HepG2 (cell line): ENCODE results near the gene DARS2. TPM values are rescaled to one million over a fixed set of nuclear protein-coding genes. Genes with fewer than 3 reads are reported as not detected.

Source experiments
- ATAC-seq: fragments of 200-7000 bp; cut with Tn5 transposase; 3 replicates; pipeline ENCODE4 v1.9.1; 2020; ENCODE audit warnings: mild to moderate bottlenecking, moderate library complexity
- BruUV-seq: library from RNA; stranded (reverse); fragments of 400-500 nt; replicated peaks from 2 replicates; lab custom pipeline; 2021; lab: Mats Ljungman, UMichigan
- CTCF ChIA-PET: fragments of 300-600 bp; formaldehyde crosslinking; extraction: SDS; loops from one replicate; lab custom pipeline; 2021; ENCODE audit warnings: low total read pairs, inconsistent platforms, low intra/inter-chr PET ratio; lab: Yijun Ruan, JAX
- POLR2A ChIA-PET: fragments of 350-600 bp; sonication (Branson Sonifier 250); formaldehyde crosslinking; loops from one replicate; lab custom pipeline; 2020; ENCODE audit warnings: antibody characterized with exemption, inconsistent platforms; lab: Yijun Ruan, JAX
- DNase-seq: peaks from one replicate; pipeline ENCODE4 v3.0.0-alpha.2; 2015; ENCODE audit warnings: low spot score
- FAIRE-seq: peaks from 3 replicates; lab custom pipeline; 2011; peaks lifted over from hg19 to GRCh38; lab: Jason Lieb, UNC
- H2AFZ ChIP-seq: one replicate; pipeline ENCODE4 v1.6.1; 2011; ENCODE audit warnings: low read length, inconsistent platforms
- H3K27ac ChIP-seq: fragments of 300-600 bp; 3 replicates; pipeline ENCODE4 v1.8.0; 2011; ENCODE audit warnings: mixed run types, mild to moderate bottlenecking, mixed read lengths, low read length, inconsistent platforms; ENCODE audit not compliant: insufficient read depth; ENCODE audit errors: extremely low read length
- H3K27me3 ChIP-seq, 2 experiments: fragments of 200-600 bp in 1 of 2; 2 replicates in 1 of 2; 3 replicates in 1 of 2; pipeline versions ENCODE4 v1.6.0 to v1.8.0; 2011; ENCODE audit warnings: low read length in 2 of 2, mild to moderate bottlenecking in 2 of 2, moderate library complexity in 2 of 2, inconsistent platforms in 1 of 2; ENCODE audit not compliant: insufficient read depth in 2 of 2, control insufficient read depth in 1 of 2
- H3K36me3 ChIP-seq, 2 experiments: fragments of 200-600 bp in 1 of 2; replicated peaks in 1 of 2; 2 replicates in 1 of 2; 3 replicates in 1 of 2; pipeline versions ENCODE4 v1.5.1 to v1.8.0; 2011; ENCODE audit warnings: low read length in 2 of 2, inconsistent platforms in 1 of 2; ENCODE audit not compliant: insufficient read depth in 2 of 2, control insufficient read depth in 1 of 2
- H3K4me1 ChIP-seq: 2 replicates; pipeline ENCODE4 v1.5.1; 2012; ENCODE audit warnings: low read length, inconsistent platforms; ENCODE audit not compliant: insufficient read depth
- H3K4me2 ChIP-seq: 2 replicates; pipeline ENCODE4 v1.6.0; 2011; ENCODE audit warnings: low read depth, low read length, inconsistent platforms
- H3K4me3 ChIP-seq, 3 experiments: fragments of 200-600 bp in 1 of 3; sonication (generic), shearing (Covaris generic) in 1 of 3; replicated peaks in 1 of 3; 2 replicates each; pipeline ENCODE4 v1.5.1; 2011 to 2016; ENCODE audit warnings: low read length in 3 of 3, inconsistent platforms in 2 of 3, low read depth in 2 of 3, mild to moderate bottlenecking in 2 of 3, control low read depth in 1 of 3, mixed read lengths in 1 of 3; ENCODE audit not compliant: insufficient read depth in 1 of 3
- H3K79me2 ChIP-seq: one replicate; pipeline ENCODE4 v1.6.1; 2011; ENCODE audit warnings: low read length, inconsistent platforms; ENCODE audit not compliant: insufficient read depth
- H3K9ac ChIP-seq: 2 replicates; pipeline ENCODE4 v1.6.0; 2011; ENCODE audit warnings: mild to moderate bottlenecking, low read depth, low read length, inconsistent platforms; ENCODE audit not compliant: insufficient read depth
- H3K9me3 ChIP-seq: 2 replicates; pipeline ENCODE4 v1.5.1; 2012; ENCODE audit warnings: mild to moderate bottlenecking, low read length
- H4K20me1 ChIP-seq: 2 replicates; pipeline ENCODE4 v1.6.0; 2011; ENCODE audit warnings: inconsistent platforms, mild to moderate bottlenecking, low read length, moderate library complexity; ENCODE audit not compliant: insufficient read depth
- CENPBD1 ChIP-seq: sonication (generic); formaldehyde crosslinking; IDR thresholded peaks from 2 replicates; pipeline ENCODE4 v1.8.0; 2022; ENCODE audit warnings: missing genetic modification reagents, low read depth, mild to moderate bottlenecking, borderline replicate concordance
- EHMT2 ChIP-seq: fragments of 200-600 bp; sonication (generic); IDR thresholded peaks from 2 replicates; pipeline ENCODE4 v1.7.0; 2017; ENCODE audit warnings: antibody characterized with exemption, low read depth, low read length, borderline replicate concordance
- GPBP1L1 ChIP-seq: sonication (generic); formaldehyde crosslinking; IDR thresholded peaks from 2 replicates; pipeline ENCODE4 v1.5.0; 2020; ENCODE audit warnings: mild to moderate bottlenecking, missing genetic modification reagents
- GRHL1 ChIP-seq: sonication (generic); formaldehyde crosslinking; conservative IDR thresholded peaks from 2 replicates; pipeline ENCODE4 v1.8.0; 2022; ENCODE audit warnings: missing genetic modification reagents
- HNRNPK ChIP-seq: fragments of 200-400 bp; formaldehyde crosslinking; IDR thresholded peaks from 2 replicates; pipeline ENCODE4 v1.6.1; 2018; ENCODE audit warnings: low read length, low read depth, moderate library complexity, mild to moderate bottlenecking; ENCODE audit not compliant: poor library complexity, severe bottlenecking
- POGK ChIP-seq: sonication (generic); formaldehyde crosslinking; conservative IDR thresholded peaks from 2 replicates; pipeline ENCODE4 v1.8.0; 2022; ENCODE audit warnings: mild to moderate bottlenecking, moderate library complexity, missing genetic modification reagents
- TFDP2 ChIP-seq: sonication (generic); formaldehyde crosslinking; IDR thresholded peaks from 2 replicates; pipeline ENCODE4 v1.4.0; 2020; ENCODE audit warnings: missing genetic modification reagents
- ZBTB7B ChIP-seq: sonication (generic); formaldehyde crosslinking; IDR thresholded peaks from 2 replicates; pipeline ENCODE4 v1.4.0; 2020; ENCODE audit warnings: missing genetic modification reagents
- ZNF136 ChIP-seq: sonication (generic); formaldehyde crosslinking; IDR thresholded peaks from 2 replicates; pipeline ENCODE4 v1.8.1; 2022; ENCODE audit warnings: low read depth, mild to moderate bottlenecking, moderate library complexity, missing genetic modification reagents
- ZNF230 ChIP-seq: sonication (generic); formaldehyde crosslinking; IDR thresholded peaks from 2 replicates; pipeline ENCODE4 v1.4.0; 2020; ENCODE audit warnings: mild to moderate bottlenecking, missing genetic modification reagents
- ZNF430 ChIP-seq: sonication (generic); formaldehyde crosslinking; IDR thresholded peaks from 2 replicates; pipeline ENCODE4 v1.9.0; 2021; ENCODE audit warnings: mild to moderate bottlenecking, missing genetic modification reagents
- ZNF496 ChIP-seq: sonication (generic); formaldehyde crosslinking; IDR thresholded peaks from 2 replicates; pipeline ENCODE4 v1.8.1; 2023; ENCODE audit warnings: mild to moderate bottlenecking, moderate library complexity, missing genetic modification reagents; ENCODE audit not compliant: insufficient replicate concordance
- ZNF543 ChIP-seq: sonication (generic); formaldehyde crosslinking; IDR thresholded peaks from 2 replicates; pipeline ENCODE4 v1.4.0; 2020; ENCODE audit warnings: mild to moderate bottlenecking, missing genetic modification reagents
- ZNF850 ChIP-seq: sonication (generic); formaldehyde crosslinking; conservative IDR thresholded peaks from 2 replicates; pipeline ENCODE4 v1.9.0; 2021; ENCODE audit warnings: mild to moderate bottlenecking, missing genetic modification reagents
- WGBS: methylation state at CpG from one replicate; pipeline ENCODE4 v1.1.6; 2017; ENCODE audit warnings: low lambda C conversion rate; 5-methylcytosine and 5-hydroxymethylcytosine counted together
- in situ Hi-C: cut with HindIII; loops from 2 replicates; pipeline ENCODE4 v1.10.0; 2017; ENCODE audit warnings: low pct_unique_long_range_greater_than_20kb; ENCODE audit not compliant: extremely low pct_ligation_motif_present
- intact Hi-C: fragments of 100-400 bp; cut with micrococcal nuclease; formaldehyde crosslinking; loops from one replicate; pipeline ENCODE4 v1.10.0; 2022; ENCODE audit not compliant: unreplicated experiment
- polyA plus RNA-seq, 8 experiments: library from polyadenylated mRNA; depleted of rRNA in 3 of 8; stranded (reverse) in 7 of 8; unstranded in 1 of 8; fragments of >200 nt; fragmentation: Illumina TruSeq in 4 of 8; extraction: Trizol in 4 of 8; gene quantifications; 2 replicates each; pipeline versions ENCODE4 v1.2.1 to v1.2.3, GENCODE V29; 2011 to 2016; ENCODE audit warnings: low read depth in 4 of 8, missing spikeins in 1 of 8, mixed read lengths in 1 of 8; ENCODE audit not compliant: insufficient read depth in 1 of 8
- total RNA-seq, 5 experiments: library from RNA; depleted of rRNA; stranded (reverse); fragments of >200 nt; fragmentation: Illumina TruSeq; extraction: Trizol; gene quantifications; 2 replicates each; pipeline ENCODE4 v1.2.3, GENCODE V29; 2016; ENCODE audit warnings: low read depth in 1 of 5
- TF ChIP-seq, protein P1 (sequence below): sonication (generic); formaldehyde crosslinking; IDR thresholded peaks from 2 replicates; pipeline ENCODE4 v1.4.0; 2020; ENCODE audit warnings: missing genetic modification reagents, mild to moderate bottlenecking, borderline replicate concordance

The DARS2 gene
- total and polyA plus RNA-seq, 2 of the 13 experiments (the other 11 are each of a cell fraction or from before 2014, with no cell fraction given), result 17.6 to 27.7 TPM

- no peak for FAIRE-seq
- TF ChIP-seq ZNF850 (CRISPR knock-in tag) (no peak), EHMT2 (no peak), GRHL1 (no peak), POGK (no peak), ZNF543 (no peak), ZNF230 (CRISPR knock-in tag) (no peak), CENPBD1 (CRISPR knock-in tag) (no peak), ZNF496 (no peak), ZBTB7B (CRISPR knock-in tag) (no peak), GPBP1L1 (no peak), ZNF430 (CRISPR knock-in tag) (no peak), HNRNPK (no peak), TFDP2 (CRISPR knock-in tag) (no peak), ZNF136 (no peak)
- TF ChIP-seq, protein P1, sequence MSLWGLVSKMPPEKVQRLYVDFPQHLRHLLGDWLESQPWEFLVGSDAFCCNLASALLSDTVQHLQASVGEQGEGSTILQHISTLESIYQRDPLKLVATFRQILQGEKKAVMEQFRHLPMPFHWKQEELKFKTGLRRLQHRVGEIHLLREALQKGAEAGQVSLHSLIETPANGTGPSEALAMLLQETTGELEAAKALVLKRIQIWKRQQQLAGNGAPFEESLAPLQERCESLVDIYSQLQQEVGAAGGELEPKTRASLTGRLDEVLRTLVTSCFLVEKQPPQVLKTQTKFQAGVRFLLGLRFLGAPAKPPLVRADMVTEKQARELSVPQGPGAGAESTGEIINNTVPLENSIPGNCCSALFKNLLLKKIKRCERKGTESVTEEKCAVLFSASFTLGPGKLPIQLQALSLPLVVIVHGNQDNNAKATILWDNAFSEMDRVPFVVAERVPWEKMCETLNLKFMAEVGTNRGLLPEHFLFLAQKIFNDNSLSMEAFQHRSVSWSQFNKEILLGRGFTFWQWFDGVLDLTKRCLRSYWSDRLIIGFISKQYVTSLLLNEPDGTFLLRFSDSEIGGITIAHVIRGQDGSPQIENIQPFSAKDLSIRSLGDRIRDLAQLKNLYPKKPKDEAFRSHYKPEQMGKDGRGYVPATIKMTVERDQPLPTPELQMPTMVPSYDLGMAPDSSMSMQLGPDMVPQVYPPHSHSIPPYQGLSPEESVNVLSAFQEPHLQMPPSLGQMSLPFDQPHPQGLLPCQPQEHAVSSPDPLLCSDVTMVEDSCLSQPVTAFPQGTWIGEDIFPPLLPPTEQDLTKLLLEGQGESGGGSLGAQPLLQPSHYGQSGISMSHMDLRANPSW (CRISPR knock-in tag), result no peak
These were observed 52.3 kb downstream of the DARS2 start for GRCh38 chr1:173876732-173877131.

More at GRCh38 chr1:173876732-173877131, 52.3 kb downstream of the DARS2 start:
- Histone ChIP-seq H4K20me1 (no peaks in the 10 kb centered on the region), H3K4me3 (no peak overlapping the region), H3K4me1 (no peaks in the 10 kb centered on the region), H3K27ac (no peak overlapping the region), H3K9me3 (no peaks in the 10 kb centered on the region), H3K27me3 (no peaks in the 10 kb centered on the region), H3K36me3 (peaks cover 0 to 22% of the 10 kb centered on the region in 2 experiments; a peak in 3 of 5 replicates), H3K79me2 (no peaks in the 10 kb centered on the region), H2AFZ (no peak overlapping the region), H3K9ac (no peak overlapping the region), H3K4me2 (no peak overlapping the region)
- ChIA-PET POLR2A (interaction anchor here (1.7 kb wide), 1 partner anchor 8 kb away, joined by 7 read pairs; the partner anchor contains the start of genes GAS5 and ZBTB37), CTCF (no interaction called here)
- BruUV-seq, result no TSS peak
- ATAC-seq (no peak), DNase-seq (no peak)
- 97% methylated on average over 5 of the region's 5 CpGs for WGBS
- intact Hi-C loops, result no loop called here
- in situ Hi-C loops, result no loop called here
